Left lung (tissue), 14 donors: ENCODE measurements around the gene SLC6A8. TPM values are rescaled to one million over a fixed set of nuclear protein-coding genes. Genes with fewer than 3 reads are reported as not detected.

ENCODE experiments used
- ATAC-seq: fragments of 200-7000 bp; cut with Tn5 transposase; one replicate; pipeline ENCODE4 v1.9.1; 2020; ENCODE audit warnings: moderate library complexity
- DNase-seq, 4 donors: peaks; one replicate each; pipeline ENCODE4 v3.0.0-alpha.2; 2013 to 2020
- H3K27ac ChIP-seq, 2 donors: fragments of 200-600 bp; sonication (generic) in 1 of 2; one replicate each; pipeline versions ENCODE4 v1.5.0 to v1.8.0; 2020 to 2021
- H3K27me3 ChIP-seq, 2 donors: fragments of 200-600 bp; sonication (generic) in 1 of 2; one replicate each; pipeline versions ENCODE4 v1.5.0 to v1.8.0; 2020 to 2021
- H3K36me3 ChIP-seq, 2 donors: fragments of 200-600 bp; sonication (generic) in 1 of 2; one replicate each; pipeline versions ENCODE4 v1.5.0 to v1.8.0; 2020 to 2021
- H3K4me1 ChIP-seq, 2 donors: fragments of 200-600 bp; one replicate each; pipeline ENCODE4 v1.8.0; 2021
- H3K4me3 ChIP-seq, 2 donors: fragments of 200-600 bp; sonication (generic) in 1 of 2; one replicate each; pipeline versions ENCODE4 v1.5.0 to v1.8.0; 2020 to 2021; ENCODE audit warnings: mild to moderate bottlenecking in 1 of 2
- H3K9me3 ChIP-seq, 2 donors: fragments of 200-600 bp; sonication (generic) in 1 of 2; one replicate each; pipeline versions ENCODE4 v1.5.0 to v1.8.0; 2020 to 2021
- intact Hi-C, 2 donors: fragments of 100-400 bp; cut with DNase I; formaldehyde crosslinking; loops; one replicate each; pipeline versions ENCODE4 v1.11.2 to v1.14.2; 2022
- long read RNA-seq, 12 donors: library from polyadenylated mRNA in 2 of 12; unstranded in 2 of 12; transcript quantifications; one replicate each; pipeline ENCODE4 v2.0.0 and lab custom pipeline, GENCODE V29; 2019 to 2026
- polyA plus RNA-seq, 6 donors: library from polyadenylated mRNA; unstranded; fragments of 120-200 nt; gene quantifications; one replicate each; pipeline ENCODE4 v1.2.1, GENCODE V29; 2013; ENCODE audit not compliant: insufficient read length in 6 of 6
- total RNA-seq, 2 donors: library from RNA; stranded (reverse); fragmentation: NEBNext Ultra II Directional; extraction: Animal tissue kit (Norgen Biotek cat#: 25700); gene quantifications; one replicate each; pipeline ENCODE4 v1.2.1, GENCODE V29; 2021
- TF ChIP-seq, protein P1 (sequence below), 2 donors: fragments of 200-600 bp; sonication (generic) in 1 of 2; IDR thresholded peaks; one replicate each; pipeline versions ENCODE4 v1.5.0 to v1.8.0; 2021; ENCODE audit warnings: antibody characterized with exemption in 2 of 2
- donor health status: DM: no; HTN: yes; CAD: no.
- donor health status: DM: no; HTN: no; CAD: no.

SLC6A8 gene
- total RNA-seq: 10 to 100 TPM; 10.5 to 11.2 TPM
- 10 to 100 TPM in 2 of 6 donors, 1 to 10 TPM in 4; 6.8 to 12.1 (median 9.5) TPM for polyA plus RNA-seq
- long read RNA-seq, donor 1, partial matches to known transcripts: 293 of 301 reads
- long read RNA-seq, donor 1, other reads (novel, unspliced or antisense): 6 of 301 reads
- long read RNA-seq, donor 2, partial matches to known transcripts: 73 of 196 reads
- long read RNA-seq, donor 2, other reads (novel, unspliced or antisense): 122 of 196 reads
- long read RNA-seq, donor 3, partial matches to known transcripts: 0 of 2 reads
- long read RNA-seq, donor 3, other reads (novel, unspliced or antisense): 0 of 2 reads
- long read RNA-seq, donor 4: 0 reads
- long read RNA-seq, donor 5, partial matches to known transcripts: 122 of 202 reads
- long read RNA-seq, donor 5, other reads (novel, unspliced or antisense): 80 of 202 reads
- long read RNA-seq, donor 6, partial matches to known transcripts: 110 of 193 reads
- long read RNA-seq, donor 6, other reads (novel, unspliced or antisense): 83 of 193 reads
- long read RNA-seq, donor 7, partial matches to known transcripts: 0 of 1 reads
- long read RNA-seq, donor 7, other reads (novel, unspliced or antisense): 0 of 1 reads
- long read RNA-seq, donor 8, partial matches to known transcripts: 48 of 136 reads
- long read RNA-seq, donor 8, other reads (novel, unspliced or antisense): 86 of 136 reads
- long read RNA-seq, donor 9: 0 reads
- long read RNA-seq, donor 10, partial matches to known transcripts: 1 of 1 reads
- long read RNA-seq, donor 10, other reads (novel, unspliced or antisense): 0 of 1 reads
- long read RNA-seq, donor 11, transcript SLC6A8-201 (13 exons, 3,763 nt): major isoform, 6 of 17 reads
- long read RNA-seq, donor 11, partial matches to known transcripts: 9 of 17 reads
- long read RNA-seq, donor 11, other reads (novel, unspliced or antisense): 0 of 17 reads
- long read RNA-seq, donor 12, partial matches to known transcripts: 0 of 4 reads
- long read RNA-seq, donor 12, other reads (novel, unspliced or antisense): 0 of 4 reads

DNA sequence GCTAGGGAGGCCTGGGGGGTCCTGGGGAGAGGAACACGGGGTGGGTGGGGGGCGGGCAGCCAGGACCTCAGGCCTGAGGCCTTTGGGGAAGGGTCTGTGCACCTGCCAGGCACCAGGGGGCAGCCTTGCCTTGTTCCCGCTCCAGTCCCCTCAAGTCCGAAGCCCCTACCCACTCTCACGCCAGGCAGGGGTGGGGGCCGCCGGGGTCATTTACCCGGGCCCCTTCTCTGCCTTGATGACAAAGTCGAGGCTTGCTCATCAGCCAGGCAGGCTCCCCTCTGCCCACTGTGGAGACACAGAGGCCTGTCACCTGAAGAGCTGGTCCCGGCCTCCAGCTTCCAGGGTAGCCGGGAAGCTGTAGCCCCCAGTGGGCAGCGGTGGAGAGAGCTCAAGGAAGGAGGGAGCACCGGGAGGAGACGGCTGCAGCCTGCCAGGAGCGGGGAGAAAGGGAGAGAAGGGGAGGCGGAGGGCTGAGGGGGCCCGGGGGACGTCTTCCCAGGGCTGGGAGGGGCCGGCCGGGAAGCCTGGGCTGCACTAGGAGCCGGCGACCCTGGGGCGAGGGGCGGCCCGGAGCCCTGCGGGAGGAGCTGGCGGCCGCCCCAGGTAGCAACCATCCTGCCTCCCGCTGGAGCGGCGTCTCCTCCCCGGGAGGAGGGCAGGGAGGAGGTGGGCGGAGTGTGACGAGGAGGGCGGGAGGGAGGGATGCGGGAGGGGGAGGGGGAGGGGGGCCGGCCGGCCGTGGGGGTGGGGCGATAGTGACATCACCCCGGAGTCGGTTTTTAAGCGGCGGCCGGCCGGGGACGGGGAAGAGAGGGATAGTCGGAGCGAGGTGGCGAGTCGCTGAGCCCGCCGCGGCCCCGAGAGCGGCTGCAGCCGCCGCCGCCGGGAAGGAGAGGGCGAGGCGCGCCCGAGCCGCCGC, at the start of gene SLC6A8:
TSS of gene SLC6A8 (plus strand) at position 806 of the 919 bp plus-strand sequence. CDS start 649 bp downstream, outside the sequence.
- H3K27ac ChIP-seq: no peak within 1 kb of the TSS
- H3K36me3 ChIP-seq: no peaks in the 10 kb centered on the region
- H3K9me3 ChIP-seq: no peaks in the 10 kb centered on the region
- peak within 1 kb of the TSS in 1 of 2 donors; percentile 26 for H3K4me3 ChIP-seq
- intact Hi-C loops: no loop called here
- TF ChIP-seq, protein P1, sequence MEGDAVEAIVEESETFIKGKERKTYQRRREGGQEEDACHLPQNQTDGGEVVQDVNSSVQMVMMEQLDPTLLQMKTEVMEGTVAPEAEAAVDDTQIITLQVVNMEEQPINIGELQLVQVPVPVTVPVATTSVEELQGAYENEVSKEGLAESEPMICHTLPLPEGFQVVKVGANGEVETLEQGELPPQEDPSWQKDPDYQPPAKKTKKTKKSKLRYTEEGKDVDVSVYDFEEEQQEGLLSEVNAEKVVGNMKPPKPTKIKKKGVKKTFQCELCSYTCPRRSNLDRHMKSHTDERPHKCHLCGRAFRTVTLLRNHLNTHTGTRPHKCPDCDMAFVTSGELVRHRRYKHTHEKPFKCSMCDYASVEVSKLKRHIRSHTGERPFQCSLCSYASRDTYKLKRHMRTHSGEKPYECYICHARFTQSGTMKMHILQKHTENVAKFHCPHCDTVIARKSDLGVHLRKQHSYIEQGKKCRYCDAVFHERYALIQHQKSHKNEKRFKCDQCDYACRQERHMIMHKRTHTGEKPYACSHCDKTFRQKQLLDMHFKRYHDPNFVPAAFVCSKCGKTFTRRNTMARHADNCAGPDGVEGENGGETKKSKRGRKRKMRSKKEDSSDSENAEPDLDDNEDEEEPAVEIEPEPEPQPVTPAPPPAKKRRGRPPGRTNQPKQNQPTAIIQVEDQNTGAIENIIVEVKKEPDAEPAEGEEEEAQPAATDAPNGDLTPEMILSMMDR (IDR thresholded peaks at IDR 0.05): no peak
- no peaks in the 10 kb centered on the region for H3K4me1 ChIP-seq
- DNase-seq (peak; percentile 46 to 84 (median 70)), ATAC-seq (peak; percentile 83)
- H3K27me3 ChIP-seq: peaks cover 0 to 56% of the 10 kb centered on the region in 2 donors

DNA sequence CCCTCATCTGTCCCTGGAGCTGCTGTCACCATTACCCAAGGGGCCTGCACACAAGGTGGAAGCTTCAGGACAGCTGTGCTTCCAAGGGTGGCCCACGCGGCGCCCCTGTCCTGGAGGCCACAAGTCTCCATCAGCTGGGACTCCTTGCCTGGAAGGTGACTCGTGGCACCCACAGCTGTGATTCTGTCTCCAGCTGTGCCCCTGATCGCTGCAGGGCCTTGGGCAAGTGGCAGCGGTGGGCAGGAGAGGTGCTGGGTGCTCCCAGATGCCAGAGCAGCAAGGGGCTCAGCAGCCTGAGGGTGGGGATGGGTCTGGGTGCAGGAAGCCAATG, 49.7 kb upstream of the SLC6A8 start:
- Histone ChIP-seq H3K36me3 (no peaks in the 10 kb centered on the region), H3K4me3 (no peak overlapping the region), H3K27ac (no peak overlapping the region), H3K4me1 (no peaks in the 10 kb centered on the region), H3K27me3 (peaks cover 11 to 35% of the 10 kb centered on the region in 2 donors), H3K9me3 (no peaks in the 10 kb centered on the region)
- intact Hi-C loops: no loop called here
- ATAC-seq (no peak), DNase-seq (no peak)
- TF ChIP-seq, protein P1 (IDR thresholded peaks at IDR 0.05): no peak

DNA sequence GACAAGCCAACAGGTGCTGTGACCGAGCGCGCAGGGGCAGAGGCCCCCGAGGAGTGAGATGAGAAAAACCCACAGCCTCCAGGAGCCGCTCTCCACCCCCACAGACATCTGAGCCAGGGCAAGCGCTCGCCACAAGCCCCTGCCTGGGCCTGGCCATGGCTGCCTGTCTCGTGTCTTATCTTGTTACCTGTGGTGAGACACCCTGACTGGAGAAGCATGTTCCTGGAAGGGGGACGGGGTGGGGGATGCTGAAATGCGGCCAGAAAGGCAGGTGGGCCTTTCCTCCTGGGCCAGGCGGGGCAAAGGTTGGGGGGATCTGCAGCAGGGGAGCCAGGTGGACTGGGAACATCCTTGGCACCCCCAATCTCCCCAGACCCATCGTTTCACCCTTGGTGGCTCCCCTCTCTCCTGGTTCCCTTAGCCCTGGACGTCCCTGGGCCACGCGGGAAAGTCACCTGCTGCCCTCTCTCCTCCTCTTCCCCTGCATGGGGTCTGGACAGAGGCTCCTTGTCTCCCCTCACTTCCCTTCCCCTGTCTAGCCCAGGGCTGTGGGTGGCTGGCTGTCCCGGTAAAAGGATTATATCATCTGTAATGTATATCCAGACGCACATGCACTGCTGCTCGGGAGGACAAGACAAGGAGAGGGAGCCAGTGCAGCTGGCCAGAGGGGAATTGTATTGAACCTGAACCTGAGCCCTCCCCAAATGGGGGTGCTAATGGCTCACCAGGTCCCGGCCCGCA, 49.1 kb upstream of the SLC6A8 start:
- Histone ChIP-seq H3K36me3 (no peaks in the 10 kb centered on the region), H3K4me3 (no peak overlapping the region), H3K9me3 (no peaks in the 10 kb centered on the region), H3K4me1 (no peaks in the 10 kb centered on the region), H3K27ac (no peak overlapping the region), H3K27me3 (peaks cover 15 to 41% of the 10 kb centered on the region in 2 donors)
- DNase-seq: no peak
- intact Hi-C loops: no loop called here
- no peak for ATAC-seq
- TF ChIP-seq, protein P1 (IDR thresholded peaks at IDR 0.05): no peak

DNA sequence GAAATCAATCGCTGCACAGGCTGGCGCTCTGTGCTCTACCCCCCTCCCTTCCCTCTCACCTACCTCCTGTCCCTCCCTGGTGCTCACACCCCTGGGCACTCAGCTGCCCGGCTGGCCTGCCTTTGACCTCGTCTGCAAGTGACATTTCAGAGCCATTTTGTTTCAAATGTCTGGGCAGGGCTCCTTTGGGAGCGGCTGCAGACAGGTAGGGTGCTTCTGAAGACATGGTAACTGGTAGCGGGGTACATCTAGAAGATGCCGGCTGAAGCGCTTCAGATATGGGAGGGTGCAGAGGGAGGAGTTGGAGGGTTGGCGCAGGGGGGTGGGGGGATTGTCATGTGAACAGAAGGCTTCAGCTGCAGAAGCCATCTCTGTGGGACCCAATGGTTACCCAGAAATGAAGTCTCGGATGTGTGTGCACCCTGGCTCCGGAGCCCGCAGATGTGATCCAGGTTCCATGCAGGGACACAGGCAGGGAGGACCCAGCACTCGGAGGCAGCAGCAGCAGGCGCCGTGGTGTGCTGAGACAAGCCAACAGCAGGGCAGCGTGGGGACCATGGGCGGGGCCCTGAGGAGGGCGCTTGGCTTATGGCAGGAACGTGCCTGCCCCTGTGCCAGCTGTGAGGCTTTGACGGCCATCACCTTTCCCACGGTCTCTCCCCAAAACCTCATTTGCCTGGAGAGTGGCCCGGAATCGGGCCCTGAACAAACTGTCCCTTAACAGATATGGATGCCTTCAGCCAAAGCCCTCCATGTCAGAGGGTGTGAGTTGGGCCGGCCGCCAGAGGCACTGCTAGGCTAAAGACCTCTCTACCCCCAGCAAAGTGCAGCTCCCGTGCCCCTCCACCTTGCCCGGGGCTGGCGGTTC, 48.3 kb upstream of the SLC6A8 start:
- no peaks in the 10 kb centered on the region for H3K36me3 ChIP-seq
- no peak for DNase-seq
- H3K27ac ChIP-seq: no peak overlapping the region
- TF ChIP-seq, protein P1 (IDR thresholded peaks at IDR 0.05): no peak
- peaks cover 18 to 48% of the 10 kb centered on the region in 2 donors for H3K27me3 ChIP-seq
- no peak for ATAC-seq
- intact Hi-C loops: no loop called here
- no peaks in the 10 kb centered on the region for H3K4me1 ChIP-seq
- no peaks in the 10 kb centered on the region for H3K9me3 ChIP-seq
- H3K4me3 ChIP-seq: no peak overlapping the region
